HG03442 (cell line): Measurements from ENCODE around the gene SLC25A3.
"Not testable (repeated sequence)": the region's sequence is repeated elsewhere in the genome, so short reads cannot be mapped to it uniquely, and the experiment has no call there.

Source experiments
- ATAC-seq: cut with Tn5 transposase; IDR thresholded peaks from one replicate; pipeline ENCODE4 v1.9.1; 2021; ENCODE audit warnings: mild to moderate bottlenecking, moderate library complexity; ENCODE audit not compliant: unreplicated experiment

SLC25A3 gene

GRCh38 chr12:98594050-98594835 is 757 bp downstream of the SLC25A3 start:
- no peak for ATAC-seq

- no peak for ATAC-seq
These were observed 1.9 kb downstream of the SLC25A3 start for GRCh38 chr12:98595243-98595988.

GRCh38 chr12:98597313-98597712 is 3.8 kb downstream of the SLC25A3 start:
- not testable (repeated sequence) for ATAC-seq

GRCh38 chr12:98601924-98602323 is 8.4 kb downstream of the SLC25A3 start:
- no peak for ATAC-seq

- no peak for ATAC-seq
These were observed 13.0 kb downstream of the SLC25A3 start for GRCh38 chr12:98606359-98606988.

GRCh38 chr12:98610596-98610995 is 17.1 kb downstream of the SLC25A3 start:
- no peak for ATAC-seq

GRCh38 chr12:98612696-98613334 is 19.3 kb downstream of the SLC25A3 start:
- peak; percentile 89 for ATAC-seq

- no peak for ATAC-seq
These were observed 25.5 kb downstream of the SLC25A3 start for GRCh38 chr12:98618952-98619351.

- ATAC-seq: peak; percentile 91
These were observed 42.3 kb downstream of the SLC25A3 start for GRCh38 chr12:98635657-98636323.

- no peak for ATAC-seq
These were observed 43.6 kb downstream of the SLC25A3 start for GRCh38 chr12:98637068-98637467.

GRCh38 chr12:98638009-98638408 is 44.5 kb downstream of the SLC25A3 start:
- no peak for ATAC-seq

- ATAC-seq: no peak
These were observed 46.0 kb downstream of the SLC25A3 start for GRCh38 chr12:98639491-98639890.

GRCh38 chr12:98642801-98643200 is 49.3 kb downstream of the SLC25A3 start:
- not testable (repeated sequence) for ATAC-seq

GRCh38 chr12:98644433-98644711 is 50.9 kb downstream of the SLC25A3 start:
- ATAC-seq: peak; percentile 18

- ATAC-seq: peak; percentile 86
These were observed 51.5 kb downstream of the SLC25A3 start, which contains the start of the genes APAF1 and IKBIP for GRCh38 chr12:98644712-98645571. APAF1 (plus strand) TSS chr12:98645290; CDS start chr12:98648360, 3,070 bp downstream. IKBIP (minus strand) TSS chr12:98644788; CDS start chr12:98644701, 87 bp downstream.

- no peak for ATAC-seq
These were observed 52.1 kb downstream of the SLC25A3 start for GRCh38 chr12:98645572-98646067.

- no peak for ATAC-seq
These were observed 53.0 kb downstream of the SLC25A3 start for GRCh38 chr12:98646294-98647090.

GRCh38 chr12:98651328-98651727 is 57.8 kb downstream of the SLC25A3 start:
- no peak for ATAC-seq
